ELR (cell line): ENCODE measurements around the gene REM2.

Source experiments
- DNase-seq: peaks from one replicate; pipeline ENCODE4 v3.0.0-alpha.2; 2015; ENCODE audit warnings: low read depth

Gene REM2

GRCh38 chr14:22875003-22875747 is 7.8 kb upstream of the REM2 start:
- no peak for DNase-seq

- DNase-seq = no peak
Measured at GRCh38 chr14:22875748-22876319, 7.2 kb upstream of the REM2 start.

DNA sequence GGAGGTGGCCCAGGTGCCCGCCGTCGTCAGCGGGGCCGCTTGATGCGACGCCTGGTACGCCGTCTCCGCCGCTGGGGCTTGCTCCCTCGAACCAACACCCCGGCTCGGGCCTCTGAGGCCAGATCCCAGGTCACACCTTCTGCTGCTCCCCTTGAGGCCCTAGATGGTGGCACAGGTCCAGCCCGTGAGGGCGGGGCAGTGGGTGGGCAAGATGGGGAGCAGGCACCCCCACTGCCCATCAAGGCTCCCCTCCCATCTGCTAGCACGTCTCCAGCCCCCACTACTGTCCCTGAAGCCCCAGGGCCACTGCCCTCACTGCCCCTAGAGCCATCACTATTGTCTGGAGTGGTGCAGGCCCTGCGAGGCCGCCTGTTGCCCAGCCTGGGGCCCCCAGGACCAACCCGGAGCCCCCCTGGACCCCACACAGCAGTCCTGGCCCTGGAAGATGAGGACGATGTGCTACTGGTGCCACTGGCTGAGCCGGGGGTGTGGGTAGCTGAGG is 6.0 kb upstream of the REM2 start:
- no peak for DNase-seq

GRCh38 chr14:22878271-22879246 is 4.5 kb upstream of the REM2 start:
- DNase-seq = no peak

- no peak for DNase-seq
Measured at GRCh38 chr14:22882064-22882463, 958 bp upstream of the REM2 start.

GRCh38 chr14:22882529-22883172 is 371 bp upstream of the REM2 start:
- peak; percentile 51 for DNase-seq

DNA sequence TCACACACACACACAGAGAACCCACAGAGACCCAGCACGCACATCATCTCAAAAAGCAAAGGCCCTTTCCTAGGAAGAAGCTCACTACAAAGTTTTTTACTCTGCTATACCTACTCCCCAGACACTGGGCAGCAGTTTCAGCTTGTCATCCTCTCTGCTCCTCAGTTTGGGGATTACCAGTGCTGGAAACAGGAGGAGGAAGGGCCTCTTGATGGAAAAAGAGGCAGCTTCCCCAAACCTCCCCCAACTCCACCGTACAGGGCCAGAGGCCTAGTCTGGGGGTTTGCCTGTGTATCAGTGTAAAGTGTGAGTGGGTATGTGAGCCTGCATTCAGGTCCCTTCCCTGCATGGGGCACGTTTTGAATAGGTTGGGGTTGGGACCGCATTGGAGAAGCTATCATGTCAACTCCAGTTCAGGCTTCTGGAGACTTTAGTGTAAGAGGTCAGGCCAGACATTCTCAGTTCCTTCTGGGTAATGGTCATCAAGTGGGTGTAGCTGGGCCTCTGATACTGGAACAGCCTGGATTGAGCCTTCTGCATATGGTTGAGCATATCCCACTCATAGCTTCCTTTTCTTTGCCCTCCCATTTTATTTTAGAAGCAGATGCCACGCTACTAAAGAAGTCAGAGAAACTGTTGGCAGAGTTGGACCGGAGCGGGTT is 1.2 kb downstream of the REM2 start:
- DNase-seq = no peak

DNA sequence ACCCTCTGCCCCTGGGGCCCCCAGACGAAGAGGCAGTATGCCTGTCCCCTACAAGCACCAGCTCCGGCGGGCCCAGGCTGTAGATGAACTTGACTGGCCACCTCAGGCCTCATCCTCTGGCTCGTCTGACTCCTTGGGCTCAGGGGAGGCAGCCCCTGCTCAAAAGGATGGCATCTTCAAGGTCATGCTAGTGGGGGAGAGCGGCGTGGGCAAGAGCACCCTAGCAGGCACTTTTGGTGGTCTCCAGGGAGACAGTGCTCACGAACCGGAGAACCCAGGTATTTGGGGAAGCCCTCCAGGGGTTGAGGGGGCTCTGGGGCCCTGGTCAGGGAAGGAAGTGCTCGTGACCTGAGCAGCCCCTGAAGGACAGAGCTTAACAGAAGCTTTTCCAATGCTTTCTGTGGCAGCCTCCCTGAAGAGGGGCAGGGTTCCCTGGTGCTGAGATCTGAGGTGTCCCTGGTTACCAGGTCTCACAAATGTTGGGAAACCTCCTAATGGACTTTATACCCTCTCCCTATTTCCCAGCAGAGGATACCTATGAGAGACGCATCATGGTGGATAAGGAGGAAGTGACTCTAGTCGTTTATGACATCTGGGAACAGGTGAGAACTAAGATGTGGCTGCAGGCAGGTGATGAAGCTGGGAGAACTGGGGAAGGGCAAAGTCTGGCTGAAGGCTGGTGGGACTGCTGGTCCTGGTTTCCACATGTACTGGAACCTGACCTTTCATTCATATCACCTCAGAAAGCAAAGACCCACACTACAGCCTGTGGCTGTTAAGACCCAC is 1.9 kb downstream of the REM2 start:
- no peak for DNase-seq

- DNase-seq = no peak
Measured at GRCh38 chr14:22885975-22886374, 3.0 kb downstream of the REM2 start.

DNA sequence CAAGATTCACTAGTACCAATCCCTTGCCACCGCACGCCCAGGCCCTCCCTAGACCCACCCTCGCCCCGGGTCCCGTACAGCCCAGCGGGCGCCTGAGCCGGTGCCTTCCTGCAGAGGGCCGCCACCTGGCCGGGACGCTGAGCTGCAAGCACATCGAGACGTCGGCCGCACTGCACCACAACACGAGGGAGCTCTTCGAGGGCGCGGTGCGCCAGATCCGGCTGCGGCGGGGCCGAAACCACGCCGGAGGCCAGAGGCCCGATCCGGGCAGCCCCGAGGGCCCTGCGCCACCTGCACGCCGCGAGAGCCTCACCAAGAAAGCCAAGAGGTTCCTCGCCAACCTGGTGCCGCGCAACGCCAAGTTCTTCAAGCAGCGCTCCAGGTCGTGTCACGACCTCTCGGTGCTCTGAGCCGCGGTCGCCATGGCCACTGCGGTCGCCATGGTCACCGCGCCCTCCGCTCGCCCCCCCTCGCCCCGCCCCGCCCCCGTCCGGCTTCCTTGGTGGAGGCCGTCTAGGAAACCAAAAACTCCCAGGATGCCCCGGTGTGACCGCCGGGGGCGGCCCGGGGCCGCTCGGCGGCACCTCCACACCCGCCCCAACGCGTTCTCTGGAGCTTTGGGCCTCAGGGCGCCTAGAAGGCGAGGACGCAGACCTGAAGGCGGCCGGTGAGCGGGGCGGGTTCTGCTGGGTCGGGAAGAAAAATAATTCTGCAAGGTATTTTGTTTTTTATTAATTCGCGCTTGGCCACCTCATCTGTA is 3.7 kb downstream of the REM2 start:
- peak; percentile 77 for DNase-seq

GRCh38 chr14:22887260-22887989 is 4.4 kb downstream of the REM2 start:
- DNase-seq = peak; percentile 88

- no peak for DNase-seq
Measured at GRCh38 chr14:22887990-22888378, 5.0 kb downstream of the REM2 start.

GRCh38 chr14:22888662-22889061 is 5.6 kb downstream of the REM2 start:
- DNase-seq = no peak

GRCh38 chr14:22890416-22890815 is 7.4 kb downstream of the REM2 start:
- DNase-seq = no peak

GRCh38 chr14:22892488-22892887 is 9.5 kb downstream of the REM2 start:
- DNase-seq = no peak

DNA sequence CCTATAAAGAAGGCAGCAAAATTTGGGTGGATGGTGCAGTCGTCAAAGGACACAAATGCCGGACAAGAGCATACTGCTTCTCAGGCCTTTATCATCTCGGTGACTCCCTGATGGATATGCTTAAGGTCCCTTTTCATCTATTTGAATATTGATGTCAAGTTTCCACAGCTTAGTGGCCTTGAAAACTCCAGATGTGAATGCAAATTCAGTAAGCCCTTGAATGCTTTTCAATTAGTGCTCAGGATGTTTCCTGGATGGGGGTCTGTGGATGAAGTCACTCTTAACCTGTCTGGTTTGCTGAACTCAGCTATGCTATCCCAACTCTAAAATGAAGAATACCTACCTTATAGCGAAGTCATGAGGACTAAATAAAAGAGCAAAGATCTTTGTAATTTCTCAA is 10.7 kb downstream of the REM2 start:
- DNase-seq = no peak

GRCh38 chr14:22895402-22895801 is 12.4 kb downstream of the REM2 start:
- DNase-seq = no peak

GRCh38 chr14:22896356-22896755 is 13.3 kb downstream of the REM2 start:
- no peak for DNase-seq

DNA sequence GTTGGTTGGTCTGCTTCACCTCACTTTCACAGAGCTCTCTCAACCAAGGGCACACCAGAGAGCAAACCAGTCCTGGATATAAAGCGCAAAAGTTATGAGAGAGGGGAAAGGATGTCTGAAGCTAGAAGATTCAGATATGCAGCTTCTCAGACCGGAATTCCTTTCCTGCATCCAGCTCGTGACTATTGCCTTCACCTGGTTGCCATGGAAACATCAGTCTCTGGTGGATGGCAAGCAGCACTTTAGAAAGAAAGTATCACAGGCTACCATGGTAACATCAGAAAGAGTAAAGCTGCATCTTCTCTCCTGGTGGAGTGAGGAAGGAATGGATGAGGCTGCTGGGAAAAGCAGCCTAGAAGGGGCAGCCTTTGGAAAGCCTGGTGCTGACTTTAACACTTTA is 13.7 kb downstream of the REM2 start:
- no peak for DNase-seq
